ENCODE data around the gene SLC1A2. TPM values are rescaled to one million over a fixed set of nuclear protein-coding genes. Genes with fewer than 3 reads are reported as not detected.

Gene SLC1A2
- total RNA-seq, 4 donors from 2014 or later: 0.05 to 1.2 (median 0.54) TPM

- Histone ChIP-seq H3K4me1 (peaks cover 0 to under 1% of the 10 kb centered on the region in 2 donors), H3K27me3 (no peaks in the 10 kb centered on the region), H3K27ac (no peak overlapping the region), H3K9me3 (no peaks in the 10 kb centered on the region), H3K36me3 (no peaks in the 10 kb centered on the region), H3K4me3 (replicated peaks in 1 of 3) (no peak overlapping the region)
- WGBS, 2 donors: 91 to 92% methylated on average over 4 of the region's 4 CpGs
- no peak for TF ChIP-seq CTCF (IDR thresholded peaks at IDR 0.05)
- no peak for DNase-seq
- intact Hi-C loops (cut with DNase I): no loop called here
These were observed 174.3 kb downstream of the SLC1A2 start for GRCh38 chr11:35245056-35245455.

- Histone ChIP-seq H3K27ac (no peak overlapping the region), H3K27me3 (no peaks in the 10 kb centered on the region), H3K4me1 (peaks cover 13% of the 10 kb centered on the region in 2 donors), H3K36me3 (no peaks in the 10 kb centered on the region), H3K9me3 (no peaks in the 10 kb centered on the region), H3K4me3 (replicated peaks in 1 of 3) (no peak overlapping the region)
- intact Hi-C loops (cut with DNase I): no loop called here
- DNase-seq: no peak
- TF ChIP-seq CTCF (IDR thresholded peaks at IDR 0.05): no peak
- no peak for TF ChIP-seq POLR2A (IDR thresholded peaks at IDR 0.05)
- 98% methylated on average over 2 of the region's 2 CpGs for WGBS, 2 donors
These were observed 175.6 kb downstream of the SLC1A2 start for GRCh38 chr11:35243774-35244173.

GRCh38 chr11:35242412-35243242 lies 176.7 kb downstream of the SLC1A2 start:
- no peaks in the 10 kb centered on the region for H3K27me3 ChIP-seq
- WGBS, 2 donors: 88 to 94% methylated on average over 3 of the region's 3 CpGs
- TF ChIP-seq CTCF (IDR thresholded peaks at IDR 0.05): no peak
- TF ChIP-seq POLR2A (IDR thresholded peaks at IDR 0.05): no peak
- intact Hi-C loops (cut with DNase I): no loop called here
- no peak overlapping the region for H3K4me3 ChIP-seq (replicated peaks in 1 of 3)
- H3K27ac ChIP-seq: no peak overlapping the region
- H3K36me3 ChIP-seq: no peaks in the 10 kb centered on the region
- H3K9me3 ChIP-seq: no peaks in the 10 kb centered on the region
- DNase-seq: no peak
- peaks cover 24 to 25% of the 10 kb centered on the region in 2 donors for H3K4me1 ChIP-seq

GRCh38 chr11:35241531-35241930 lies 177.8 kb downstream of the SLC1A2 start:
- peaks cover 33% of the 10 kb centered on the region in 2 donors for H3K4me1 ChIP-seq
- 88 to 97% methylated on average over 1 of the region's 1 CpG for WGBS, 2 donors
- intact Hi-C loops (cut with DNase I): no loop called here

More at GRCh38 chr11:35241531-35241930, 177.8 kb downstream of the SLC1A2 start:
- no peaks in the 10 kb centered on the region for H3K36me3 ChIP-seq
- DNase-seq: no peak
- H3K9me3 ChIP-seq: no peaks in the 10 kb centered on the region
- TF ChIP-seq CTCF (IDR thresholded peaks at IDR 0.05) (no peak), POLR2A (IDR thresholded peaks at IDR 0.05) (no peak)
- no peak overlapping the region for H3K4me3 ChIP-seq (replicated peaks in 1 of 3)
- H3K27me3 ChIP-seq: no peaks in the 10 kb centered on the region
- H3K27ac ChIP-seq: no peak overlapping the region

All from thyroid gland (tissue), 4 donors.